A673 (cell line): ENCODE measurements around the gene UCP2.

Experiments
- CTCF ChIP-seq: fragments of 300-800, 200-600 bp; sonication (generic); conservative IDR thresholded peaks from 2 replicates; pipeline ENCODE4 v1.5.1; 2017; ENCODE audit warnings: low read depth, mild to moderate bottlenecking, antibody characterized with exemption, low read length, moderate library complexity, mixed read lengths
- EZH2 ChIP-seq: fragments of 200-600 bp; sonication (generic); IDR thresholded peaks from 2 replicates; pipeline ENCODE4 v1.6.1; 2017; ENCODE audit warnings: borderline replicate concordance, low read depth, mild to moderate bottlenecking, mixed read lengths, antibody characterized with exemption, low read length; ENCODE audit not compliant: poor library complexity, severe bottlenecking

- TF ChIP-seq CTCF (no peak), EZH2 (no peak)
Observed at GRCh38 chr11:73983741-73984538, 1.3 kb upstream of the UCP2 start.
